Measurements from ENCODE around the gene OR5D14.

Gene OR5D14

DNA sequence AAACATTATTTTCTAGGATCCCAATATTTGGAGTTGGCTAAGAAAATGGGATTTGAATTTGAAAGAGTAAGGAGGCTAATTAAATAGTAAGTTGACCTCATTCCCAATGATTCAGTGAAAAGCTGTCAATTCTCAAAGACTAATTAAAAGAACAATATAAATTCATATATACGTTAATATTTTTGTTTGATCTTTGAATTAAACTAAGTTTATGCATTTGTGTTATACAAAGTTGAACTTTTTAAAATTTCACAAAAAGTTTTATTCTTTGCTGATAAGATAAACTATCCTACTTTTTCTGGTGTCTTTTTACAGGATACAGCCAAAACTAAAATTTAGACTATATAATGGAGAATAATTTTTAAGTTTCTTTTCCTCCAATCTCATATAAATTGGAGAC lies 15.7 kb downstream of the OR5D14 start, which contains the start of gene OR5L1:
Gene OR5L1, plus strand, starts transcription at position 301 of the 400 bp plus-strand sequence. CDS start 100 bp downstream, outside the sequence.
- no peak within 1 kb of the TSS for H3K27ac ChIP-seq
- H3K9ac ChIP-seq = no peak within 1 kb of the TSS
- no peaks in the 10 kb centered on the region for H3K79me2 ChIP-seq
- H3K4me1 ChIP-seq = no peaks in the 10 kb centered on the region
- no peak within 1 kb of the TSS for H3K4me2 ChIP-seq (ENCODE audit: low read length)
- no peaks in the 10 kb centered on the region for H3K36me3 ChIP-seq (ENCODE audit: control insufficient read depth, insufficient read depth, low read length)
- no peak within 1 kb of the TSS for H3K4me3 ChIP-seq (ENCODE audit: low read depth, low read length)
- TF ChIP-seq, protein P1, sequence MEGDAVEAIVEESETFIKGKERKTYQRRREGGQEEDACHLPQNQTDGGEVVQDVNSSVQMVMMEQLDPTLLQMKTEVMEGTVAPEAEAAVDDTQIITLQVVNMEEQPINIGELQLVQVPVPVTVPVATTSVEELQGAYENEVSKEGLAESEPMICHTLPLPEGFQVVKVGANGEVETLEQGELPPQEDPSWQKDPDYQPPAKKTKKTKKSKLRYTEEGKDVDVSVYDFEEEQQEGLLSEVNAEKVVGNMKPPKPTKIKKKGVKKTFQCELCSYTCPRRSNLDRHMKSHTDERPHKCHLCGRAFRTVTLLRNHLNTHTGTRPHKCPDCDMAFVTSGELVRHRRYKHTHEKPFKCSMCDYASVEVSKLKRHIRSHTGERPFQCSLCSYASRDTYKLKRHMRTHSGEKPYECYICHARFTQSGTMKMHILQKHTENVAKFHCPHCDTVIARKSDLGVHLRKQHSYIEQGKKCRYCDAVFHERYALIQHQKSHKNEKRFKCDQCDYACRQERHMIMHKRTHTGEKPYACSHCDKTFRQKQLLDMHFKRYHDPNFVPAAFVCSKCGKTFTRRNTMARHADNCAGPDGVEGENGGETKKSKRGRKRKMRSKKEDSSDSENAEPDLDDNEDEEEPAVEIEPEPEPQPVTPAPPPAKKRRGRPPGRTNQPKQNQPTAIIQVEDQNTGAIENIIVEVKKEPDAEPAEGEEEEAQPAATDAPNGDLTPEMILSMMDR (IDR thresholded peaks at IDR 0.05) = no peak
- H3K27me3 ChIP-seq (ENCODE audit: control insufficient read depth, insufficient read depth, low read length) = no peaks in the 10 kb centered on the region
- H2AFZ ChIP-seq = no peak within 1 kb of the TSS
- no peaks in the 10 kb centered on the region for H3K9me3 ChIP-seq (ENCODE audit: control insufficient read depth, low read length)

DNA sequence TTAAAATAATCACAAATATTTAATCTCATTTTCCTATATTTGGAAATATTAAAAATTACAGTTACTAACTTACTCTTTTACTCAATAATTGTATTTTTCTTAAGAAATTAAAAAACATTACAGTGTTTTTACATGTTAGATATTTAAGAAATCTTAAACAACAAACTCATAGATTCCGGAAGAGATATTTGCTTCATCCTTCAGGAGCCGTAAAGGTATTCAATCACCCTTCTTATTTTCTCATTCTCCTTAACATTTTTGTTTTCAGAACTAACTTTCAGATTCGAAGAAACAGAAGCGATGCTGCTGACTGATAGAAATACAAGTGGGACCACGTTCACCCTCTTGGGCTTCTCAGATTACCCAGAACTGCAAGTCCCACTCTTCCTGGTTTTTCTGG lies 24.0 kb downstream of the OR5D14 start, which contains the start of gene OR5D18:
Gene OR5D18, plus strand, starts transcription at position 301 of the 400 bp plus-strand sequence. Its CDS starts 0 bp downstream, at position 301.
- TF ChIP-seq, protein P1 (IDR thresholded peaks at IDR 0.05) = no peak
- Histone ChIP-seq H3K4me1 (no peaks in the 10 kb centered on the region), H3K36me3 (ENCODE audit: control insufficient read depth, insufficient read depth, low read length) (no peaks in the 10 kb centered on the region), H3K79me2 (no peaks in the 10 kb centered on the region), H3K9me3 (ENCODE audit: control insufficient read depth, low read length) (no peaks in the 10 kb centered on the region), H3K4me2 (ENCODE audit: low read length) (no peak within 1 kb of the TSS), H3K9ac (no peak within 1 kb of the TSS), H3K27me3 (ENCODE audit: control insufficient read depth, insufficient read depth, low read length) (no peaks in the 10 kb centered on the region), H3K4me3 (ENCODE audit: low read depth, low read length) (no peak within 1 kb of the TSS), H2AFZ (no peak within 1 kb of the TSS), H3K27ac (no peak within 1 kb of the TSS)

DNA sequence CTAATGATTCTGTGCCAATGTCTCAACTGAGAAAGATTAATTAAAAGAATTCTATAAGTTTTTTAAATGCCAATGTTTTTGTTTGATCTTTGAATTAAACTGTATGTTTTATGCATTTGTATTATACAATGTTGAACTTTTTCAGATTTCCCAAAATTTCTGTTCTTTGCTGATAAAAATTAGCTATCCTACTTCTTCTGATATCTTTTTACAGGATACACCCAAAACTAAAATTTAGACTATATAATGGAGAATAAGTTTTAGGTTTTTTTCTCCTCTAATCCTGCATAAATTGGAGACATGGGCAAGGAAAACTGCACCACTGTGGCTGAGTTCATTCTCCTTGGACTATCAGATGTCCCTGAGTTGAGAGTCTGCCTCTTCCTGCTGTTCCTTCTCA lies 31.6 kb downstream of the OR5D14 start, which contains the start of gene OR5L2:
Gene OR5L2, plus strand, starts transcription at position 301 of the 400 bp plus-strand sequence. Its CDS starts 0 bp downstream, at position 301.
- no peak within 1 kb of the TSS for H3K4me2 ChIP-seq (ENCODE audit: low read length)
- H3K36me3 ChIP-seq (ENCODE audit: control insufficient read depth, insufficient read depth, low read length) = no peaks in the 10 kb centered on the region

DNA sequence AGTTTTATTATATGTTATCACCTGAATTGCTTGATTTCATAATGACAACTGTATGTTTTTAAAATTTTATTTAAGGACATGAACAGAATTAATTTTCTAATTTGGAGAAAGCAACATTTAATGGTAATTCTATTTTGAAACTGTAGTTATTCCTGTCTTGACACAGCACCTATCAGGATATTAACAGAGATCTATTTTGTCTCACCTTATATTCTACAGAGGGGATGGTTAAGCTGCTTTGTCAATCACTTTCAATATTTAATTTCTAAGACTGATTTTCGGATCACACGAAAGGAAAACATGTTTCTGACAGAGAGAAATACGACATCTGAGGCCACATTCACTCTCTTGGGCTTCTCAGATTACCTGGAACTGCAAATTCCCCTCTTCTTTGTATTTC lies 43.1 kb downstream of the OR5D14 start, which contains the start of gene OR5D16:
Gene OR5D16, plus strand, starts transcription at position 301 of the 400 bp plus-strand sequence. Its CDS starts 0 bp downstream, at position 301.
- no peaks in the 10 kb centered on the region for H3K27me3 ChIP-seq (ENCODE audit: control insufficient read depth, insufficient read depth, low read length)
- TF ChIP-seq, protein P1 (IDR thresholded peaks at IDR 0.05) = no peak
- H3K9me3 ChIP-seq (ENCODE audit: control insufficient read depth, low read length) = no peaks in the 10 kb centered on the region
- no peak within 1 kb of the TSS for H3K4me3 ChIP-seq (ENCODE audit: low read depth, low read length)
- no peak within 1 kb of the TSS for H3K4me2 ChIP-seq (ENCODE audit: low read length)
- no peaks in the 10 kb centered on the region for H3K36me3 ChIP-seq (ENCODE audit: control insufficient read depth, insufficient read depth, low read length)
- no peak within 1 kb of the TSS for H3K27ac ChIP-seq
- no peaks in the 10 kb centered on the region for H3K4me1 ChIP-seq
- no peak within 1 kb of the TSS for H3K9ac ChIP-seq
- no peaks in the 10 kb centered on the region for H3K79me2 ChIP-seq
- H2AFZ ChIP-seq = no peak within 1 kb of the TSS

More for the DNA sequence above, 31.6 kb downstream of the OR5D14 start, which contains the start of gene OR5L2:
- Histone ChIP-seq H3K27me3 (ENCODE audit: control insufficient read depth, insufficient read depth, low read length) (no peaks in the 10 kb centered on the region), H3K79me2 (no peaks in the 10 kb centered on the region), H2AFZ (no peak within 1 kb of the TSS), H3K4me1 (no peaks in the 10 kb centered on the region), H3K9ac (no peak within 1 kb of the TSS), H3K4me3 (ENCODE audit: low read depth, low read length) (no peak within 1 kb of the TSS), H3K9me3 (ENCODE audit: control insufficient read depth, low read length) (no peaks in the 10 kb centered on the region), H3K27ac (no peak within 1 kb of the TSS)
- TF ChIP-seq, protein P1 (IDR thresholded peaks at IDR 0.05) = no peak

Data from parathyroid adenoma (tissue), 2 donors.